Ishikawa (cell line): ENCODE measurements around the gene NSUN2.

Experiments used
- CEBPB ChIP-seq: IDR thresholded peaks from 2 replicates; pipeline ENCODE4 v1.6.1; 2012
- CREB1 ChIP-seq: IDR thresholded peaks from 2 replicates; pipeline ENCODE4 v1.6.1; 2012; ENCODE audit warnings: low read depth
- EGR1 ChIP-seq: IDR thresholded peaks from 2 replicates; pipeline ENCODE4 v1.6.1; 2012
- EP300 ChIP-seq: IDR thresholded peaks from 2 replicates; pipeline ENCODE4 v1.6.1; 2012; ENCODE audit warnings: borderline replicate concordance
- FOXM1 ChIP-seq: IDR thresholded peaks from 2 replicates; pipeline ENCODE4 v1.6.1; 2012; ENCODE audit warnings: low read depth, borderline replicate concordance
- MAX ChIP-seq: IDR thresholded peaks from 2 replicates; pipeline ENCODE4 v1.6.1; 2012
- NFIC ChIP-seq: IDR thresholded peaks from 2 replicates; pipeline ENCODE4 v1.6.1; 2012
- RAD21 ChIP-seq: IDR thresholded peaks from 2 replicates; pipeline ENCODE4 v1.6.1; 2012; ENCODE audit warnings: low read depth
- REST ChIP-seq: IDR thresholded peaks from 2 replicates; pipeline ENCODE4 v1.6.1; 2012; ENCODE audit warnings: low read depth, mild to moderate bottlenecking
- TAF1 ChIP-seq: IDR thresholded peaks from 2 replicates; pipeline ENCODE4 v1.6.1; 2012; ENCODE audit warnings: low read depth, mild to moderate bottlenecking
- TCF12 ChIP-seq: IDR thresholded peaks from 2 replicates; pipeline ENCODE4 v1.6.1; 2012; ENCODE audit warnings: low read depth
- TEAD4 ChIP-seq: IDR thresholded peaks from 2 replicates; pipeline ENCODE4 v1.6.1; 2012
- USF1 ChIP-seq: IDR thresholded peaks from 2 replicates; pipeline ENCODE4 v1.6.1; 2012
- YY1 ChIP-seq: IDR thresholded peaks from 2 replicates; pipeline ENCODE4 v1.6.1; 2012; ENCODE audit warnings: low read depth
- ZBTB7A ChIP-seq: IDR thresholded peaks from 2 replicates; pipeline ENCODE4 v1.6.1; 2012; ENCODE audit warnings: low read depth

The NSUN2 gene

GRCh38 chr5:6568383-6568782 is 64.5 kb downstream of the NSUN2 start:
- TF ChIP-seq ZBTB7A (no peak), EP300 (no peak), REST (no peak), TEAD4 (no peak), YY1 (no peak), USF1 (no peak), CEBPB (no peak), FOXM1 (no peak), RAD21 (no peak), EGR1 (no peak), MAX (no peak), TAF1 (no peak), CREB1 (no peak), NFIC (no peak), TCF12 (no peak)

- TF ChIP-seq TAF1 (no peak), CREB1 (no peak), NFIC (no peak), TEAD4 (no peak), YY1 (no peak), EP300 (no peak), FOXM1 (no peak), RAD21 (no peak), CEBPB (no peak), ZBTB7A (no peak), EGR1 (no peak), MAX (no peak), REST (no peak), USF1 (no peak), TCF12 (no peak)
Measured at GRCh38 chr5:6567835-6568234, 65.0 kb downstream of the NSUN2 start.

- no peak for TF ChIP-seq REST
- TF ChIP-seq USF1, result no peak
- TF ChIP-seq MAX, result no peak
- no peak for TF ChIP-seq EGR1
- no peak for TF ChIP-seq YY1
- no peak for TF ChIP-seq RAD21
- no peak for TF ChIP-seq TCF12
- no peak for TF ChIP-seq ZBTB7A
Measured at GRCh38 chr5:6567068-6567467, 65.8 kb downstream of the NSUN2 start.

GRCh38 chr5:6565492-6565891 is 67.4 kb downstream of the NSUN2 start:
- TF ChIP-seq TCF12, result no peak
- no peak for TF ChIP-seq USF1
- TF ChIP-seq TAF1, result no peak
- TF ChIP-seq REST, result no peak
- no peak for TF ChIP-seq EGR1
- TF ChIP-seq CREB1, result no peak
